HFFc6 (cell line): ENCODE data around the gene TBX2. TPM values are rescaled to one million over a fixed set of nuclear protein-coding genes. Genes with fewer than 3 reads are reported as not detected.
A peak's percentile ranks its signal among the peaks of the same experiment; 100 is the strongest.
"Not testable (repeated sequence)": the region's sequence is repeated elsewhere in the genome, so short reads cannot be mapped to it uniquely, and the experiment has no call there.

ENCODE experiments used
- DNase-seq: peaks from one replicate; pipeline ENCODE4 v3.0.0-alpha.2; 2018
- H3K27ac Mint-ChIP-seq: 2 replicates; pipeline ENCODE4 v1.8.0; 2020; ENCODE audit warnings: mild to moderate bottlenecking, mixed read lengths
- H3K27me3 Mint-ChIP-seq: 2 replicates; pipeline ENCODE4 v1.8.0; 2021; ENCODE audit warnings: mild to moderate bottlenecking, moderate library complexity, mixed read lengths; ENCODE audit not compliant: insufficient read depth
- H3K36me3 Mint-ChIP-seq: 2 replicates; pipeline ENCODE4 v1.8.0; 2021; ENCODE audit warnings: low read depth, mixed read lengths
- H3K4me1 Mint-ChIP-seq: 2 replicates; pipeline ENCODE4 v1.8.0; 2020; ENCODE audit warnings: low read depth, mixed read lengths
- H3K4me3 Mint-ChIP-seq: 2 replicates; pipeline ENCODE4 v1.8.0; 2020; ENCODE audit warnings: mild to moderate bottlenecking, moderate library complexity, mixed read lengths
- H3K9me3 Mint-ChIP-seq: 2 replicates; pipeline ENCODE4 v1.8.0; 2020; ENCODE audit warnings: mild to moderate bottlenecking, mixed read lengths
- CTCF ChIP-seq: fragments of 200-600 bp; sonication (generic); IDR thresholded peaks from 2 replicates; pipeline ENCODE4 v1.5.0; 2021; ENCODE audit warnings: antibody characterized with exemption, mild to moderate bottlenecking
- total RNA-seq, 6 experiments: library from RNA; stranded (reverse); fragmentation: NEBNext Ultra II Directional; extraction: Animal tissue kit (Norgen Biotek cat#: 25700); gene quantifications; 2 replicates in 1 of 6; 3 replicates in 5 of 6; pipeline ENCODE4 v1.2.3, GENCODE V29; 2021

Gene TBX2
- total RNA-seq, 6 experiments from 2014 or later, result 42.3 to 71.4 (median 67.3) TPM

- Mint-ChIP-seq H3K27me3 (peaks cover 25% of the 10 kb centered on the region), H3K36me3 (peaks cover 4% of the 10 kb centered on the region; the same call in 1 of the 2 replicates), H3K9me3 (no peaks in the 10 kb centered on the region), H3K4me3 (no peak overlapping the region), H3K27ac (no peak overlapping the region), H3K4me1 (peaks cover 10% of the 10 kb centered on the region)
- TF ChIP-seq CTCF, result no peak
- peak; percentile 63 for DNase-seq
Observed at GRCh38 chr17:61444831-61445230, 45.2 kb downstream of the TBX2 start.

- Mint-ChIP-seq H3K27me3 (peaks cover 40% of the 10 kb centered on the region), H3K4me3 (no peak overlapping the region), H3K36me3 (no peaks in the 10 kb centered on the region), H3K4me1 (peaks cover 10% of the 10 kb centered on the region), H3K27ac (no peak overlapping the region), H3K9me3 (no peaks in the 10 kb centered on the region)
- no peak for DNase-seq
- no peak for TF ChIP-seq CTCF
Observed at GRCh38 chr17:61447358-61447757, 47.7 kb downstream of the TBX2 start.

GRCh38 chr17:61448042-61448441, 48.4 kb downstream of the TBX2 start:
- Mint-ChIP-seq H3K27ac (no peak overlapping the region), H3K4me1 (peaks cover 16% of the 10 kb centered on the region), H3K27me3 (peaks cover 47% of the 10 kb centered on the region), H3K9me3 (no peaks in the 10 kb centered on the region), H3K36me3 (no peaks in the 10 kb centered on the region), H3K4me3 (no peak overlapping the region)
- no peak for TF ChIP-seq CTCF
- DNase-seq, result no peak

GRCh38 chr17:61449140-61449539, 49.5 kb downstream of the TBX2 start:
- H3K36me3 Mint-ChIP-seq, H3K4me3 Mint-ChIP-seq, DNase-seq, H3K9me3 Mint-ChIP-seq, H3K27ac Mint-ChIP-seq: not testable (repeated sequence)
- H3K4me1 Mint-ChIP-seq, result peaks cover 19% of the 10 kb centered on the region
- H3K27me3 Mint-ChIP-seq, result peaks cover 55% of the 10 kb centered on the region

GRCh38 chr17:61449707-61450640, 50.3 kb downstream of the TBX2 start:
- Mint-ChIP-seq H3K9me3 (no peaks in the 10 kb centered on the region), H3K36me3 (no peaks in the 10 kb centered on the region), H3K4me3 (no peak overlapping the region), H3K4me1 (peaks cover 15% of the 10 kb centered on the region), H3K27me3 (peaks cover 61% of the 10 kb centered on the region), H3K27ac (no peak overlapping the region)
- TF ChIP-seq CTCF, result no peak
- no peak for DNase-seq
